Posterior cingulate gyrus (tissue), 11 donors: ENCODE measurements around the gene DDIT3.
A peak's percentile ranks its signal among the peaks of the same experiment; 100 is the strongest.

ENCODE experiments used
- DNase-seq, 10 donors: peaks; one replicate each; pipeline versions ENCODE4 v3.0.0 to v3.0.0-alpha.2; 2020 to 2021; ENCODE audit warnings: mixed read lengths in 3 of 10
- intact Hi-C: fragments of 100-400 bp; cut with DNase I; formaldehyde crosslinking; loops from one replicate; pipeline ENCODE4 v1.15.1; 2023

The DDIT3 gene

DNA sequence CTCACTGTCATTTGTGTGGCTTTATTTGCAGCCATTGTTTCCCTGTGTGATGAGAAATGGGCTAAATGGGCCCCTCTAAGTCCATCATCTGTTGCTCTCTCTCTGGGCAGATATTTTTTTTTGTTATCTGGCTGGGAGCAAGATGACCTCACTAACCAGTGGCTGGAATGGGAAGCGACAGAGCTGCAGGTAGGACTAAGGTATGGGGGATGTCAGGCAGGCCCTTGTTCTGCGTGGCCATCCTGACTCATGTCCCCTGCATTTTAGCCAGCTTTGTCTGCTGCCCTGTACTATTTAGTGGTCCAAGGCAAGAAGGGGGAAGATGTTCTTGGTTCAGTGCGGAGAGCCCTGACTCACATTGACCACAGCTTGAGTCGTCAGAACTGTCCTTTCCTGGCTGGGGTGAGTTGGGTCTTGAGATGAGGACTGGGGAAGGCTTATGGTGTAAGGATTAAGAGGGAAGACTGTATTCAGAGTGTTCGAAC, 31.1 kb downstream of the DDIT3 start:
- intact Hi-C loops: loop anchor here (2.0 kb wide), 2 partner anchors 30 kb away; partner anchors contain the start of gene GLI1
- peak in 1 of 10 donors; percentile 14 for DNase-seq

DNA sequence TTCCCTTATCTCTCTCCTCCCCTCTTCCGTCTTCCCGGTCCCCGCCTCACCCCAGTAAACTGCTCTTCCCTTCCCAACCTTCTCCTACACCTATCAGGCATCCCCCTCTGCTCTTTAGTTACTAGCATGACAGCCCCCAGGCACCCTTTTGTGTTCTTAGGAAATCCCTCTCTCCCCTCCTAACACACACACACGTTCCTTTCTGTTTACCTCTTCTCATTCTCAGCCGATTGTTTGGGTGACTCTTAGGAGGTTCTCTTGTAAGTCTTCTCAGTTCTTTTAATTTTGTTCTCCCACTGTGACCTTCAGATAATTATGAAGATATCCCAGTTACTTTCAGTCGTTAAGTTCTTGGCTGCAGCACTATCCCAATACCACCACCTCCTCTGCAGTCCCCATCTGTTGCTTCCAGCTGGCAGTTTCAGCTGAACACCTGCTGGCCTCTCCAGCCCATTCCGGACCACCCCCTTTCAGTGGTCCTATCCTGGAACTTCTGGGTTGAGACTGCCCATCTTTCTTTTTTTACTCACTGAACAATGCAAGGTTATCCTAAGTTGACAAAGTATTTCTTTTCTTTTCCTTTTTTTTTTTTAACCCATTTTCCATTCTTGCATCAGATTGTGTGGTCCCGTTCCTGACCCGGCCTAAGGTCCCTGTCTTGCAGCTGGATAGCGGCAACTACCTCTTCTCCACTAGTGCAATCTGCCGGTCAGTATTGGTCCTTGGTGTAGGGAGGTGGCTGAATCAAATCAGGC, 31.7 kb downstream of the DDIT3 start:
- intact Hi-C loops: loop anchor here (2.0 kb wide), 2 partner anchors 30 kb away; partner anchors contain the start of gene GLI1
- DNase-seq: peak in 1 of 10 donors; percentile 42

DNA sequence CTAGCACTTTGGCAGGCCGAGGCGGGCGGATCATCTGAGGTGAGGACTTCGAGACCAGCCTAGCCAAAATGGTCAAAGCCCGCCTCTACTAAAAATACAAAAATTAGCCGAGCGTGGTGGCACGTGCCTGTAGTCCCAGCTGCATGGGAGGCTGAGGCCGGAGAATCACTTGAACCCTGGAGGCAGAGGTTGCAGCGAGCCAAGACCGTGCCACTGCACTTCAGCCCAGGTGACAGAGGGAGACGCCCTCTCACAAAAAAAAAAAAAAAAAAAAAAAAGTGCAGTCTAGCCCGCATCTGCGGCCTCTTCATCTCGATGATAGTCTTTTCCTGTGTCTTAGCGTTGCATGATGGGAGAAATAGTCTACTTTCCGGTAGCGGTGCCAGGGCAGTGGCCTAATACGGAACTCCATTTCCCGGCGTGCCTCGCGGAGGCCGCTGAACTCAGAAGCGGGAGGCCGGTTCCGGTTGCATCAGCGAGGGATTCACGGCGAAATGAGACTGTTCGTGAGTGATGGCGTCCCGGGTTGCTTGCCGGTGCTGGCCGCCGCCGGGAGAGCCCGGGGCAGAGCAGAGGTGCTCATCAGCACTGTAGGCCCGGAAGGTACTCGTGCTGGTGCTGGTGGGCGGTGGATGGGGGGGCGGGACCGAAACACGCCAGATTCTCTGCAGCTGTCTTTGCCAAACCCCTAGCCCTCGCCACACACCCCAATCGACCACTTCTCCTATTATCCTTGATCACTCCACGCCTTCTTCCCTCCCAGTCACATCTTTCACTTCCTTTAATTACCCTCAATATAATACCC, 32.5 kb downstream of the DDIT3 start, which contains the start of gene MARS1:
MARS1 (plus strand) TSS at position 472 of the 805 bp plus-strand sequence; CDS start at position 495, 23 bp downstream.
- intact Hi-C loops: loop anchor here (2.0 kb wide), 2 partner anchors 29 to 31 kb away; partner anchors contain the start of gene GLI1

DNA sequence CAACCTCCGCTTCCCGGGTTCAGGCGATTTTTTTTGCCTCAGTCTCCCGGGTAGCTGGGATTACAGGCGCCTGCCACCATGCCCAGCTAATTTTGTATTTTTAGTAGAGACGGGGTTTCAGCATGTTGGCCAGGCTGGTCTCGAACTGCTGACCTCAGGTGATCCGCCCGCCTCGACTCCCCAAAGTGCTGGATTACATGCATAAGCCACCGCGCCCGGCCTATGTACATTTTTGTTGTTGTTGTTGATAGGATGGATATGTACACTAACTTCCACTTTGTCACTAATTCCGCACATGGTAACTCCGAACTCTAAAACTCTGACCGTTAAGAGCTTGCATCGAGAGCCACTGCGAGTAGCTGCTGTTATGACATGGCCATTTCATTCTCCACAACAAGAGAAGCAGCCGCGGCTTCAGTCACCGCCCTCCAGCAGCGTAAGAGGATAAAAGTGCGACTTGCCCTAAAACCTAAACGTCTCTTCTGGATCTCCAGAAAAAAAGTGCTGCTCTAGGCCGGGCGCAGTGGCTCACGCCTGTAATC, 33.2 kb downstream of the DDIT3 start:
- intact Hi-C loops: no loop called here
- DNase-seq: peak in 1 of 10 donors; percentile 58

More for the DNA sequence above, 32.5 kb downstream of the DDIT3 start, which contains the start of gene MARS1:
- DNase-seq: peak; percentile 93 to 99 (median 96)

DNA sequence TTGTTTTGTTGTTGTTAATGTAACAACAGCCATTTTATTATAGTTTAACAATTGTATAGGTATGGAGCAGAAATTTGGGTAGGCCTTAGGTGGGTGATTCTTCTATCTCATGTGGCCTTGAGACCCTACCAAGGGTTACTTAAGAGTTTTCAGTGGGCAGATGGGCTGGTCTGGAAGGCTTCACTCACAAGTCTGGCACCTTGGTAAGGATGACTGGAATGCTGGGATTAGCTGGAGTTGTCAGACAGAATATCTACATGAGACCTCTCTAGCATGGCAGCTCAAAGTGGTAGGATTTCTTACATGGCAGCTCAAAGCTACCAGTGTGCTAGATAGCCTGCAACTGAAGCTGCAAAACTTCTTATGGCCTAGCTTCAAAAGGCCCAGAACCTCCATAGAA, 34.6 kb downstream of the DDIT3 start:
- intact Hi-C loops: no loop called here
- DNase-seq: no peak

DNA sequence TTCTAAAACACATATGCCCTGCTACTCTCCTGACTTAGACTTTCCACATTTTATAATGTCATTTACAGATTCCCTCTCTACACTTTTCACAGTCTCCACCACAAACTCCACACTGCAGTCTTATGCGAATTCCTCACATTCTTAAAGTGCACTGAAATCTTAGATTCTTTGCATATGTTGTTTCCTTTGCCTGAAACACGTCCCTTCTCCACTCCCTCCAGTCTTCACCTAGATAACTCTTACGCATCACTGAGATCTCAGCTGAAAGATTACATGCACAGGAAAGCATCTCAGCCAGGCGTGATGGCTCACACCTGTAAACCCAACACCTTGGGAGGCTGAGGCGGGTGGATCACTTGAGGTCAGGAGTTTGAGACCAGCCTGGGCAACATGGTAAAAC, 36.8 kb downstream of the DDIT3 start:
- peak in 1 of 10 donors; percentile 6 for DNase-seq
- intact Hi-C loops: no loop called here

DNA sequence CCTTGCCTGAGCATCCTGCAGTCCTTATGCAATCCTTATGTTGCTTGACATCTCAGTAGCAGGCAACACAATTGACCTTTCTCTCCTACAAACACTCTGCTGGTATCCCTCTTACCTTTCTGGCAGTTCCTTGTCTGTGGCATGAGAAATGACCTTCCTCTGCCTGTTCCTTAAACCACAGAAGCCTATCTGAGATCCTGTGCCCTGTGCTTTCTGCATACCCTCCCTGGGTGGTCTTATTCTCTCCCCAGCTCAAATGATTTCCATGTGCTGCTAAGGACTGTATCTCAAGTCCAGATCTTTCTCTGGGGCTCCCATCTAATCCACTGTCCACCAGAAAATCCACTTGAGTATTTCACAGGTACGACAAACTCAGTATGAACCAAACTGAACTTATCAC, 38.6 kb downstream of the DDIT3 start:
- DNase-seq: no peak
- intact Hi-C loops: no loop called here

DNA sequence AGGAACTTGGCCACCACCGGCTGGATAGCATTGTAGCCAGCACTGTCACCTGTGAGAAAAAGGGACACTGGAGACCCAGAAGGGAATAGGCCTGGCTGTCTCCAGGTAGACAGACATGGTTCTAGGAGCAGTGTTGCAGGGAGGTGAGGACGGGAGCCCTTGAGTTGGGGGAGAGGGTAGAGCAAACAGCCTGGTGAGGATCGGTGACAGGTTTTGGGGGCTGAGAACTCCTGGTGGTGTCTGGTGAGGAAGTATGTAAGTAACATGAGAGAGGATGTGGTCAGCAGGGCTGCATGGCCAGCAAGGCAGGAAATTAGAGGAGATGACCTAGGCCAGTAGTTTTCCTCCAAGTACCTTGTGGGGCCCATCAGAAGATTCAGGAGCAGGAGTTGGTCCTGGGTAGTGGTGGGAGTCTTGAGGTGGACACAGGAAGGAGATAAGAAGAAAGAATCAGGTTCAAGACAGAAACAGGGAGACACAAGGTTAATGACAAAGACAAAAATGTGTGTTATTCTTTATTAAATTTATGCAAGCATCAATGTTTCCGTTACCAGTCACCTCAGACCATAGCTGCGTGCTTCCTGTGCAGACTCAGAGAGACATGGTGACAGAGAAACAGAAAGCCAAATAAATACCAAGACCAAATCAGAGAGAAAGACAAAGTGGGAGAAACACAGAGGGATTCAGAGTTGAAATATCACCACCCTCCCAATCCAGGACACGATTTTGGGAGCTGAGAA, 40.8 kb downstream of the DDIT3 start, which contains the start of gene ARHGAP9:
ARHGAP9 (minus strand) TSS at position 491 of the 740 bp plus-strand sequence; CDS start at position 31, 460 bp downstream.
- intact Hi-C loops: no loop called here

DNA sequence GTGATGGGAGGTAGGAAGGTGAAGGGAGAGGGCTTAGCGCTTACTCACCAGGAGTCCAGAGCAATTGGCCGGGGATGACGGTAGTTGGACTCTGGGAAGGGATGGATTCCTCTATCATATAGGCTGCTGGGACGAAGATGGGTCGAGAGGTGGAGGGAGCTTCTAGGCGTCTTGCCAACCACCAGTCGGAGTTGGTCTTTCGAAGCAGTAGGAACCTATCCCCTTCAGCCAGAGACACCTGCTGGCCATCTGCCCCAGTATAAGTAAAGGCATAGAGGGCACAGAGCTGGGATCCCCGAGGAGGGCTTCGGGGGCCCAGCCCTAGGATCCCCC, 41.3 kb downstream of the DDIT3 start:
- DNase-seq: peak in 1 of 10 donors; percentile 63
- intact Hi-C loops: no loop called here

More for the DNA sequence above, 40.8 kb downstream of the DDIT3 start, which contains the start of gene ARHGAP9:
- DNase-seq: peak in 2 of 10 donors; percentile 54 to 70

DNA sequence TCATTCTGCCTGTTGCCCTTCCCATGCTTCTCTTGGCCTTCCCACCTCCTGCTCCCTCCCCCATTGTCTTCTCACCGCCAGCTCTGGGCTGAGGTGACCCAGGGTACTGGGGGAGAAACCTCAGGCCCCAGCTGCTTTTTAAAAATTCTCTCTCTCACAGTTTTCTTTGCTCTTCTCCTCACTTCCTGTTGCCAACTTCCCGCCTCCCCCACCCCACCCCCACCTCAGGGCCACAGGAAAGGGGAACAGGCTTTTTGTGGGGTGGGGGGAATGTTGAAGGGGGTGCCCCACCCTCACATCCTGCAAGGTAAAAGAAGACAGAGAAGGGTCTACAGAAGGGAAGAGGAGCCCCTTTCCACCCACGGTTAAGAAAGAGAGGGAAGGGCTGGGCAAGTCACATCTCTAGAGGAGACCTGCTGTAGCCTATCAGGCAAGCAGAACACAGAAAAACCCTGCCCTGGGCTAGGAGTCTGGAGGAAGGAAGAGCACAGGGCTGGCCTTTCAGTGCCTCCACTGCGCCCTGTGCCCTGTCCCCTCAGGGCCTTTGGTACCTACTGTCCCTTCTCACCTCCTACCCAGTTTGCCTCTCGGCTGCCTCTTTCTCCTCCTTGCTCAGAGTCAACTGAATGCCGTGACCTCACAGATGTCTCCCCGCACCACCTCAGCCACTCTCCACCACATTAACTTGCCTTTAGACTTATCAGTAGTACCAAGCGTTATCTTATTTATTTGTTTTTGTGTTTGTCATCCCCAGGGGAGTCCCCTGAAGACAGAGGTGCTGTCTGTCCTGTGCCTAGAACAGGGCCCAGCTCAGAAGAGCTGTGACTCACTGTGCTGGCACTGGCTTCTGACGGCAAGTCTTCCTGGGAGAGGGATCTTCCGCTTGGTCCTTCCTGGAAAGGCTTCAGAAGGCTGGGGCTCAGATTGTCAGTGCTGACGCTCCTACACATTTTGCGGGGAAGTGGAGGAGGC, 42.3 kb downstream of the DDIT3 start:
- DNase-seq: peak in 2 of 10 donors; percentile 72 to 91
- intact Hi-C loops: no loop called here

DNA sequence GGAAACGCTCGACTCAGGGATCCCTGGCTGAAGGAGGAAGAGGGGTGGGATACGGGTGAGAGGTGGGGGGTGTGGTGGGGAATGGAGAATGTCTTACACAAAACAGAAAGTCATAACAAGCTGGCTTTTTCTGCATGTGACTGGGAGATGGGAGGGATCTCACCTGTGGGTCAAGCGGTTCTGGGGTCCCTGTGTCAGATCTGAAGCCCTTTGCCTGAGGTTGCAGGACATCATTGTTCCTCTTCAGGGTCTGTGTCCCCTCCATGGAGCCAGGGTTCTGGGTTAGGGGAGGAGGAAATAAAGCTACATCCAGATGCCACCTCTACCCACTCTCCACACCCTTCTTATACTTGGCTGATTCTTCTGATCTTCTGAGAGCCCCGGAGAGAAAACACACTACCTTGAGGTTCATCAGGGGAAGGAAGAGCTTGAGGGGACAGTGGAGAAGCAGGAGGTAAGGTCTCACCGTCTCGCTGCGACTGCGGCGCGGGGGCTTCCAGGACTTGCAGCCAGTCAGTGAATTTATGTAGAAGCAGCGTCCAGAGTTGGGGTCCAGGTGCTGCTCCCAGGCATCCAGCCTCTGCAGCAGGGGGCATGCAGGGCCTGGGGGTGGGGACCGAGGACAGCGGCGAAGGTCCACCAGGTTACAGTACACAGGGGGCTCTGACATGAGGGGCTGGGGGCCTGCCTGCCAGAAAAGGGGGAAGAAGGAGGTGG, 43.2 kb downstream of the DDIT3 start:
- intact Hi-C loops: no loop called here
- peak in 2 of 10 donors; percentile 53 to 75 for DNase-seq

DNA sequence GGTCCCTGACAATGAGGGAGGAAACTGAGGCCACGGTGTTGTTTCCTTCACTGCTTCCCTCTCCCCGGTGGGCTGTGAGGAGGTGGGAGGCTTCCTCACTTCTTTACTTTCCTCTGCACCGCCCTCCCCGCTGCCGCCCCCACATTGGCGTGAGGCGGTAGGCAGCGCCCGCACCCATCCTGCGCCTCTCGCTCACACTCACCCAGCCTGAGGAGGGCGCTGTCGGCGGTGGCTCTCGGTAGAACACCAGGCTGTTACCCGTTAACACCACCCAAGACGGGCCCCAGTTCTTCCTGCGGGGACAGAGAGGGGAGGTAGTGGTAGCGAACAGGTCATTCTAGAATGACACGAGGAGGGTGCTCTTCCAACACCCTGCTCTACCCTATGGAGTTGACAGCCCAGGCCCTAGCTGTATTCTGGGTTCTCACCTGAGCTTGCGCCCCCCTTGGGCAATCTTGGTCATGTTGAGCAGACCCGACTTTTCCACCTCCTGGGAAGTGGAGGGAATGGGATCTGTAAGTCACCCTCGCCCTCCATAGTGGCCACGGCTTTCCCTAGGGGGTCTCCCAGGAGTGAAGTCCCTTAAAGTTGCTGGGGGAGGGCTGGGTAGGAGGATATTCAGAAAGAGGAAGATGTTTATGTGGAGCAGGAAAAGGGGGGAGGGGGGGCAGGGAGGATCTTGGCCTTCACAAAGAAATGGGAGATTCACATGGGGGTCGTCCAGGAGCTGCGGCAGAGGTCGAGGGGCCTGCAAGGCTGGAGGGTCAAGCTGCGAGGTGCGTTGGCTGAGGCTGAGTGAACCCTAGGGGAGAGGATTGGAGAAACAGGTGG, 43.9 kb downstream of the DDIT3 start:
- peak in 2 of 10 donors; percentile 65 to 80 for DNase-seq
- intact Hi-C loops: no loop called here

DNA sequence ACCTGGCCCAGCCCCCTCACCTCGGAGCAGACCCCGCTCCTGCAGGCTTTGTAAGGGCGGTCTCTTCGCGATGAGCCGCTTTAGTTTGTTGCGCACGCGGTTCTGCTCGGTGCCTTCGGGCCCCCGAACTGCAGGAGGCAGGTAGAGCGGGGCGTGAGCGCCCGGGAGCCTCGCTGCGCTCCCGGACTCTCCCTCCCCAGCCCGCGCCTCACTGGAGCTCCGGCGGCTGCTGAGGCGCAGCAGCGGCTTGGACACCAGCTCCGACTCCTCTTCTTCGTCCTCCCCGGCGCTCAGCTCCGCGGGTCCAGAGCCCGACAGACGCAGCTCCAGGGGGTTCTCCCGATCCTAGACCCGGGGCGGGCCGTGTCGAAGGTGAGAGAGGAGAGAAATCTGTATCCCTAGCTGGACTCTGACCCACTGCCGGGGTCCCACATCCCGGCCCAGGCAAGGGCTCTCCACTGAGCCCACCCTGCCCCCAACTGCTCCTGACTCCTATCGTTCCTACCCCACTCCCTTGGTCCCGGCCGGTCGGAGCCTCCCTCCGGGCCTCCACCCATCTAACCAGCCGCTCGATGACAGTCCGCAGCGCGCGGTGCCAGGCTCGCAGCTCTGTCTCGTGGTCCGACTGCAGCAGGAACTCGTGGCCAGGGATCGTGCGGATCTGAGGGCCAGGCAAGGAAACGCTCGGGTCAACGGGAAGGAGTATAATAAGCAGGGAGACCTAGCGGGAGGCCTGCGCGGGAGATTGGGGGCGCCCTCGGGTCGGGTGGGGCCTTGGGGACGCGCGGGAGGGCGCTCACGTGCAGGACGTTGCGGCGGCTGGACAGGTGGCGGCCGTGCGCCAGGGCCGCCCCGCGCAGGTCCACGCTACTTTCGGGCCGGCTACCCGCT, 44.8 kb downstream of the DDIT3 start:
- intact Hi-C loops: no loop called here
- peak in 3 of 10 donors; percentile 34 to 89 (median 77) for DNase-seq

DNA sequence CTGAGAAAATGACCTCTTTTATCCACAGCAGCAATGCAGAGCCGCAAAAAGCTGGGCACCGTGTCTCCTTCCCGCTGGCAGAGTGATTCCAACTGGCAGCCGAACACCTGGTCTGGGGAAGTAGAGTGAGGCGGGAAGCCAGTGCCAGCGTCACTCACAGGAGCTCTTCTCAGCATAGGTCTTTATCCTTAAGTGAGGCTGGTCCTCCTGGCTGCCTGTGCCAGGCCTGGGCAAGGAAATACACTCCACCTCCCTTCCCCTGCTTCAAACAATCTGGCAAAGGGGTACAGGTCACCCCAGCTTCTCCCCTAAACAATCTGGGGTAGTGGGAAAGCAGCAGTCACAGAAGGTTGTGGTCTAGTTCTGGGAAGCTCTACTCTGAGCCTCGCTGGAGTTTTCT, 45.5 kb downstream of the DDIT3 start:
- intact Hi-C loops: no loop called here
- DNase-seq: peak in 2 of 10 donors; percentile 53 to 66

DNA sequence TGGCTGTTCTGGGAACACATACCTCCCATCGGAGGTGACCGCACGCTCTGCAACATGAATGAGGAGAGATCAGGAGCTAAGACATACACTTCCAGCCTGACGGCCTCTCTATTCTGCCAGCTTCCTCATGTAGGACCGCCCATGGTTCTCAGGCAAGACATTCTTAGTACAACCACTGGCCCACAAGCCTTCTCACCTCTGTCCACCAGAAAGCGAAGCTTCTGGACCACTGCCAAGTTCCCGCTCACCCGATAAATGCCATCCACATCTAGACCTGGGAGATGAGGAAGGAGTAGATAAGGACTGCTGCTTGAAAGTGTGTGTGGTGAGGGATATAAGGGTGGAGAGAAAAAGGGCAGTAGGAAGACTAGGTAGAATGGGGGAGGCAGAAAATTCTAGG, 45.9 kb downstream of the DDIT3 start:
- intact Hi-C loops: no loop called here
- peak in 2 of 10 donors; percentile 55 to 60 for DNase-seq

DNA sequence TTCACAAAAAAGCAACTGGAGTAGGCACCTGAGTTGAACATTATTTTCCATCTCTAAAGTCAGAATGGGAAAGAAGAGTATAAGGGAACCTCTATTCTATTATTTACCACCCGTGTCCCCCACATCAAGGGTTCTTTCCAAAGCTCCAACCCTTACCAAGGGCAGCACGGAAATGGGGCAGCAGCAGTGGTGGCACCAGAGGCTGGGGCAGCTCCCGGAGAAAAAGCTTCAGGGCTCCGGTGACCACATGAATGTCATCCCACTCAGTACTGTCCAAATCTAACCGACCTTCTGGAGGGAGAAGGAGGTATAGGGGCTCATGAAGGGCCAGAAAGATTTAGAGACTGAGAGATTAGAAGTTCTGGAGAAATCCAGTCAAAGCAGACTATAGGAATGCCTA, 46.4 kb downstream of the DDIT3 start:
- intact Hi-C loops: no loop called here
- peak in 2 of 10 donors; percentile 8 to 59 for DNase-seq
